NCI-H82 treated with DMSO at 0.1 percent for 48 hours (cell line): ENCODE data around the gene PTBP3.
A peak's percentile ranks its signal among the peaks of the same experiment; 100 is the strongest.
"Not testable (repeated sequence)": the region's sequence is repeated elsewhere in the genome, so short reads cannot be mapped to it uniquely, and the experiment has no call there.

Experiments
- DNase-seq: peaks from one replicate; lab custom pipeline; 2025; ENCODE audit not compliant: unreplicated experiment; lab: John Stamatoyannopoulos, UW

The PTBP3 gene, protein sequence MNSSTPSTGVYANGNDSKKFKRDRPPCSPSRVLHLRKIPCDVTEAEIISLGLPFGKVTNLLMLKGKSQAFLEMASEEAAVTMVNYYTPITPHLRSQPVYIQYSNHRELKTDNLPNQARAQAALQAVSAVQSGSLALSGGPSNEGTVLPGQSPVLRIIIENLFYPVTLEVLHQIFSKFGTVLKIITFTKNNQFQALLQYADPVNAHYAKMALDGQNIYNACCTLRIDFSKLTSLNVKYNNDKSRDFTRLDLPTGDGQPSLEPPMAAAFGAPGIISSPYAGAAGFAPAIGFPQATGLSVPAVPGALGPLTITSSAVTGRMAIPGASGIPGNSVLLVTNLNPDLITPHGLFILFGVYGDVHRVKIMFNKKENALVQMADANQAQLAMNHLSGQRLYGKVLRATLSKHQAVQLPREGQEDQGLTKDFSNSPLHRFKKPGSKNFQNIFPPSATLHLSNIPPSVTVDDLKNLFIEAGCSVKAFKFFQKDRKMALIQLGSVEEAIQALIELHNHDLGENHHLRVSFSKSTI

DNA sequence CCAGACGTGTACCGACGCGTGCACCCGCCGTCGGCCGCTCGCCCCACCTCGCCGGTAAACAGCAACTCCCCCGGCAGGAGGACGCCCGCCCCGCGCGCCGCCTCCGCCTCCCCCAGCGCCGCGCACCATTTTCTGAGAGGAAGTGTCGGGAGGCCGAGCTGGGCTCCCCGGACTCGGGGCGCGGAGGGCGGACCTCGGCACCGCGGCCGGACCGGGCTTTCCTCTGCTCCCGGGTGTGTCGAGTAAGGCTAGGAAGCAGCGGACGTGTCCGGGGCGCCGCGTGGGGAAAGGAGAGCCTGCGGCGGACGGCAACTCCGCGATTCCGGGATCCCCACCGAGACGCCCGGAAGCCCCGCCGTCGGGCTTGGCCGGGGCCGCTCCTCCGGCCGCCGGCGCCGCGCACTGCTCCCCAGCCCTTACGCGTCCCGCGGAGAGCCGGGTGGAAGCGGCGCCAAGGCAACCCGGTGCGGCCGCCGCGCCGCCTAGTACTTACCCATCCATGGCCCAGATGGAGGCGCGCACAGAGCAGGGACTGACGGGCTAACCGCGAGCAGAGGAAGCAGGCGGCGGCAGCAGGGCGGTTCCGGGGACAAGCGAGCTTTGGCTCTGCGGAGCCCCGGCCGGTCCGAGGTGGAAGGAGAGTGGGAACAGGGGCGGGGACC lies at the start of gene PTBP3:
Gene PTBP3 (minus strand): TSS at position 643 of the 662 bp plus-strand sequence. CDS start 35,754 bp downstream, outside the sequence.
- peak; percentile 42 for DNase-seq

GRCh38 chr9:112382501-112383364 lies 49.3 kb upstream of the PTBP3 start:
- DNase-seq, result no peak

DNA sequence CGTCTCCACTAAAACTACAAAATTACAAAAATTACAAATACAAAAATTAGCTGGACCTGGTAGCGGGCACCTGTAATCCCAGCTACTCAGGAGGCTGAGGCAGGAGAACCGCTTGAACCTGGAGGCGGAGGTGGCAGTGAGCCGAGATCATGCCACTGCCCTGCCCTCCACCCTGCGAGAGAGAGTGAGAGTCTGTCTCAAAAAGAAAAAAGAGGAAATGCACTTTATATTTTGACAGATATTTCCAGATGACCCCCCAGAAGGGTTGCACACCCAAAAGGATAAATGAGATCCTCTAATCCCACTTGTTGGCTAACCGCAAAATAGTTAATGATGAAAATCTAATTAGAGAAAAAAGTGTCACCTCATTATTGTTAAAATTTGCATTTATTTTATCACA lies 48.6 kb upstream of the PTBP3 start:
- no peak for DNase-seq

GRCh38 chr9:112380825-112381221 lies 47.4 kb upstream of the PTBP3 start:
- no peak for DNase-seq

- DNase-seq, result no peak
Observed at GRCh38 chr9:112380102-112380824, 46.8 kb upstream of the PTBP3 start, which contains the start of gene HSDL2. TSS of gene HSDL2 (plus strand) at chr9:112380108. CDS start at chr9:112380164, 56 bp downstream.

DNA sequence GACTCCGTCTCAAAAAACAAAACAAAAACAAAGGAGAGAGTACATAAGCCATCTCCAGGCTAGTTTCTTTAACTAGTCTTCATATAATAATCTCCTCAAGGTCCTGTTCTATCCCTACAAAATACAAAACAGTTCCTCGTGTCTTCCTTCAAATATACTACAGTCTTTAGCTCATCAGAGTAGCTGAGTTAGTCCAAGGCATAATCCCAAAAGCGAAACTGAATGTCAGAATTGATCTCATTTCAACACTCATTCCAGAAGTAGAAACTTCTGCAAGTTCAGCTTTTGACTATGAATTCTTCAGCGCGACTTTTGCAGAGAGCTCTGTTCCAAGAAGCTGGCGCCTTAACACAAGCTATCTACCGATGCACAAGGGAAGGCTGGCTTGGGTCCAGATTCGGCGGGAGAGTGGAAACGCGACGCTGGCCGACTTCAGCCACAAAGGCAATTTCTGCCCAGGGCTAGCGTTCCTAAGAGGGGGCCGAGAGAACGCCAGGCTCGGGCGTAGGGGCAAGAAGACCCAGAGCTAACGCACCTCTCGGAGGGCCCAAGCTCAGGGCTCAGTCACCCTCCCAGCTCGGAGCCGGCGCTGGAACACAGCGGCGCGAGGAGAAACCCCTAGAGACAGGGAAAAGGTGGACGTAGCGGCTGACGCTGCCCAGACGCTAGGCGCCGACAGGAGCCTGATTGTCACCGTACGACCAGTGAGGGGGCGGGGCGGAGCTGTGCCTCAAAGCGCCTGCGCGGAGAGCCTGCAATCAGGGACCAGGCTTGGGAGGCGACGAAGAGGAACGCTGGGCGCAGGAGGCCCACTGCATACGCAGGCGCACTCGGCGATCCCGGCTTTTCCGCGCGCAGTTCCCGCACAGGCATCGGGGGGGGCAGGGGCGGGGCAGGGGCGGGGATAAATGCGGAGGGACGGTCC lies 46.0 kb upstream of the PTBP3 start:
- DNase-seq, result peak; percentile 94

DNA sequence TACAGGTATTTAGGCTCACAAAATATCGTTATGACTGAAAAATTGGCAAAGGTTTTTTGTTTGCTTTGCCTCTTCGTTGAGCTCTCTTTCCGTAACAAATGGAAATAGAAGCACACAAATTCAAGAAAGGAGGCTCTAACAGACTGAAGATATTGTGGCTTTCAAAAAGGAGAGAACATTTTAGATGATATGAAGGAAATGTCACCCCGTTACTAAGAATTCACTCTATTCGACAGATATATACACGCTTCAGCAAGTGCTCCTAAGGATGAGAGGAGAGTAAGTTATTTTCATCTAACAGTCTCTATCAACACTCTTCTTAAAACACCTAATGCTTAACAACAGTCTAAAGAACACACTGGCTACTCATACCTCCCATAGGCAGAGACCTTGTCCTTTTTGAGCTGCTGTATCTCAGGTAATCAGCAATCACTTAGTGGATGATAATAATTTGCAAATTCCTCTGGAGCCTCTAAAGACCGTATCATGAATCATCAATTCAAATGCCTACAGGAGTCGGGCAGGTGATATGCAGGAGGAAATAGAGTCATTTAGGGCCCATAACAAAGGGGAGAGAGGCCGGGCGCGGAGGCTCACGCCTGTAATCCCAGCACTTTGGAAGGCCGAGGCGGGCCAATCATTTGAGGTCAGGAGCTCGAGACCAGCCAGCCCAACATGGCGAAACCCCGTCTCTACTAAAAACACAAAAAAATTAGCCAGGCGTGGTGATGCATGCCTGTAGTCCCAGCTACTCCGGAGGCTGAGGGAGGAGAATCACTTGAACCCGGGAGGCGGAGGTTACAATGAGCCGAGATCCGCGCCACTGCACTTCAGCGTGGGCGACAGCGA lies 45.1 kb upstream of the PTBP3 start:
- DNase-seq, result no peak

DNA sequence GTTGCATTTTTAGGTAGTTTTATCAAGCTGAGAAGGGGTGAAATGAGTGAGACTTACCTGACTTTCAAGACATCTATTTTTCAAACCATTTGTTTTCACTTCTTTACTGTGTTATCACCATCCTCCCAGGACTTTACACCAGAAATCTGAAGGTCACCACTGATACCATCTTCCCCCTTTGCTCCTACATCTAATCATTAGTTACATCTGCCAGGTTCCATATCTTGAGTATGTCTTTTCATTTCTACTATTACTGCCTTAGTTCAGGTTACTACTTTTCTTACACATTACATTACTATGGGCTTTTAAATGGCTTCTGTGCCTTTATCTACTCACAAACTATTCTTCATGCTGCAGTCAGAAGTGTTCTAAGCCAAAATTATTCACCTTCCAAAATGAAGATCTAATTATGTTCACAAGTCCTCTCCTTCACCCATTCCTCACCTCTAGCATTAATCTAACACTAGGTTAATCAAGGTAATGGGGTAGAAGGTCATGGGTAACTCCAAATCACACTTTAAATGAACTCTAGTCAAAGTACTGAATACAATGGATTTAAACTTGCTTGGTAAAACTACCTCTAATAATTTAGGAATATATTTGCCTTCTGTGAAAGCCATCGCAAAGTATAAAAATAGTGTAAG lies 44.4 kb upstream of the PTBP3 start:
- no peak for DNase-seq

- no peak for DNase-seq
Observed at GRCh38 chr9:112377087-112377486, 43.7 kb upstream of the PTBP3 start.

DNA sequence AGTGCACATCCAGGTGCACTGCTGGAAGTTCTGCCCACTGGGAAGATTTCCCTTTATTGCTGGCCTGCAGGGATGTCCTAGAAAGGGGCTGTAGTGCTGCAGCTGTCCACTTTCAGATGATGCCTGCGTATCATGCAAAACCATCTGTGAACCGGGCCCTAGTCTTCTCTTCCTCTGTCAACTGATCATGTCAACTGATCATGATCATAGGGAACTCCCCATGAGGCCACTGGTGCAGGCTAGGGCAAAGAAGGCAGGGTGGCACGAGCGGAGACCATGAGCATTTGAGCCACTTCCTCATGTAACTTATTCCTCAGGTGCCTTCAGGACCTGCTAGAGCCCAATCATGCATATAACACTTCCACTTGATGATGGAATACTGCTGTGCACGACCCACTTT lies 41.9 kb upstream of the PTBP3 start:
- no peak for DNase-seq

DNA sequence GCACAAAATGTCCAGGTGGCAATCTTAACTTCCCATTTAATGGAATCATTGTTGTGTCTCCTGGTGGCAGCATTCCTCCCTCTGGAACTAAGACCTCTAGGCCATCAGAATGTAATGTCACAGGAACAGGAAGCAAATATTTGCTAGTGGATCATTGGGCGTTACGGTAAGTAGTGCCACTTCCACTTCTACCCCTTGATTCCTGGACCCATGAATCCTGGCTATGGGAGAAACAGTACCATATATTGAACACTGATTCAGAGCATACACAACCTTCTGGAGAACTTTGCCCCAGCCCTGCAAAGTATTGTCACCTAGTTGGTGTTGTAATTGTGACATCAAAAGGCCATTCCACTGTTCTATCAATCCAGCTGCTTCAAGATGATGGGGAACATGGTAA lies 40.8 kb upstream of the PTBP3 start:
- not testable (repeated sequence) for DNase-seq

DNA sequence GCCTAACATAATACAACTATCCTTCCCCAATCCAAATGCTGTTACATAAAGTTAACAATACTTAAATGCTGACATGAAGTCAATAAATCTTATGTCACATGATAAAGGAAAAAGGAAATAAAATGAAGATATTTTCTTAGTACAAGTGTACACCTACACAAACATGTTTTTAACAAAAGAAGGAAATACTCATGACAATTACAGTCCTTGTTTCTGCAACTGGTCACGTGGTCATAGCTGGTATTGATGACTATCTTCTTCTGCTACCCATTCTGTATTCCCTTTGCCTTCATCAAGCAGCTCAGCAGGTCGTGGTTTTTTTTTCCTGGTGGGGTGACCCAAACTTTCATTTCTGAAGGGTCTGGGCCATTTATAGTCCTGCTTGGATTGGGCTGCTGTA lies 40.2 kb upstream of the PTBP3 start:
- DNase-seq, result not testable (repeated sequence)

- DNase-seq, result no peak
Observed at GRCh38 chr9:112371060-112371459, 37.6 kb upstream of the PTBP3 start.

GRCh38 chr9:112369817-112370216 lies 36.4 kb upstream of the PTBP3 start:
- no peak for DNase-seq

DNA sequence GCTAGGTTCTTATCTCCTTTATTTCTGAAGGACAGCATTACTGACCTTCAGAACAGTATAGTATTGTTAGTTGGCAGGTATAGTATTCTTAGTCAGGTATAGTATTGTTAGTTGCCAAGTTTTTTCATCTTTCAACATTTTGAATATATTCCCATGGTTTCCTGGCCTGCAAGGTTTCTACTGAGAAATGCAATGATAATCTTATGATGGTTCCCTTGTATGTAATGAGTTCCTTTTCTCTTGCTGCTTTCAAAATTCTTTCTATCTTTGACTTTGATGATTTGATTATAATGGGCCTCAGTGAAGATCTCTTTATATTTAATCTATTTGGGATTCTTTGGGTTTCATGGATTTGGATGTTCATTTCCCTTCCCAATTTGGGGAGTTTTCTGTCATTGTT lies 34.0 kb upstream of the PTBP3 start:
- DNase-seq, result no peak

- no peak for DNase-seq
Observed at GRCh38 chr9:112366591-112366990, 33.2 kb upstream of the PTBP3 start.

DNA sequence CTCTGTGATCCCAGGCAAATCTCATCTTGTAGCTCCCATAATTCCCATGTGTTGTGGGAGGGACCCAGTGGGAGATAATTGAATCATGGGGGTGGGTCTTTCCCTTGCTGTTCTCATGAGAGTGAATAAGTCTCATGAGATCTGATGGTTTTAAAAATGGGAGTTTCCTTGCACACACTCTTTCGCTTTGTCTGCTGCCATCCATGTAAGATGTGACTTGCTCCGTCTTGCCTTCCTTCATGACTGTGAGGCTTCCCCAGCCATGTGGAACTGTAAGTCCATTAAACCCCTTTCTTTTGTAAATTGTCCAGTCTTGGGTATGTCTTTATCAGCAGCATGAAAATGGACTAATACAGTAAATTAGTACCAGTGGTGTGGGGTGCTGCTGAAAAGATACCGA lies 31.8 kb upstream of the PTBP3 start:
- not testable (repeated sequence) for DNase-seq

DNA sequence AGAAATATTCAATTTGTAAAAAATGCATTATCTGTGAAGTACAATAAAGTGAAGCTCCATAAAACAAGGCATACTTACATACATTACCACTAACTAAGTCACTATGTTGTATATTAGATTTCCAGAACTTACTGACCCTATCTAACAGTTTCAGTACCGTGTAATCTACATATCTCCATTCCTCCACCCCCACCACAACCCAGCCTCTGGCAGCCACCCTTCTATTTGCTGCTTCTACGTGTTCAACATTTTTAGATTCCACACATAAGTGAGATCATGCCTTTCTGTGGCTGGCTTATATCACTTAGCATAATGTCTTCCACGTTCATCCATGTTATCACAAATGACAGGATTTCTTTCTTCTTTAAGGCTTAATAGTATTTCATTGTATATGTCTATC lies 31.3 kb upstream of the PTBP3 start:
- DNase-seq, result no peak
